Measurements from ENCODE around the gene ABI3BP.
"Not testable (repeated sequence)": the region's sequence is repeated elsewhere in the genome, so short reads cannot be mapped to it uniquely, and the experiment has no call there.

The ABI3BP gene

DNA sequence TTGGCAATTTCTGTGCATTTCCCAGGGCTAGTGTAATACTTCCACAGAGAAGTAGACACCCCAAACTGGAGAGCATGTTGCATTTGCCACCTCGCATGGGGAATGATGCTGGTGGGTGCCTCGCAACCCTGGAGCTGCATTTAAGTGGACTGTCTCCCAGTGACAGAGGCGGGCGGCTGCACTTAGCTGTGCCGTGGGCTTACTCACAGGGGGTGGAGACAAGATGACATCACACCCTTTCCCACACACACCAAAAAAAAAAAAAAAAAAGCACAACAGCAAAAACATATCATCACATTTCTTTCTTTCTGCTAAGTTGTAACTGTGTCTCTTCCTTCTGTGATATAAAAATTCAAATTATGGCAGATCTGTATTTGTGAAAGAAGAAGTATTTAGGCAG, at the start of gene ABI3BP:
Gene ABI3BP (minus strand): TSS at position 113 of the 400 bp plus-strand sequence. CDS start 37 bp downstream, at position 76.
- FAIRE-seq (no peak), DNase-seq (ENCODE audit: insufficient read length, low spot score) (no peak)

DNA sequence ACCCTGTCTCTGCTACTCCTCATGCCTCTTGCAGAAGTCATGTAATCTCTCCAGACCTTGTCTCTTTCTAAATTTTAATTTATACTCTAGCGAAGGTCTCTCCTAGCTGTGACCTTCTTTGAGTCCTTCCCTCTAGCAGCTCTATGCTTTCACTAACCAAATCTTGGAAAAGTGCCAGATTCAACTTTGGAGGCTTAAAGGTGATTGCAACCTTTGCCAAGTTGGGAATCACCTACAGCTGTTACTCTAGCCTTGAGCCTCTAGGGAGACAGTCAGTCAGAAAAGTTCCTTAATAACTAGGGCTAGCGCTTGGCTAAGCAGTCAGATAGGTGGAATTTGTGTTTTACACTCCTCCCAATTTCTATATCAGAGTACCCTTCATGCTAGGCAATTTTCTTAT, 46.1 kb upstream of the ABI3BP start:
- no peak for DNase-seq (ENCODE audit: insufficient read length, low spot score)

GRCh38 chr3:101038880-101039279, 45.7 kb upstream of the ABI3BP start:
- DNase-seq (ENCODE audit: insufficient read length, low spot score) = no peak
- FAIRE-seq = no peak

More for the DNA sequence above, 46.1 kb upstream of the ABI3BP start:
- no peak for FAIRE-seq

- FAIRE-seq = no peak
- DNase-seq (ENCODE audit: insufficient read length, low spot score) = no peak
Measured at GRCh38 chr3:101038393-101038792, 45.2 kb upstream of the ABI3BP start.

- DNase-seq (ENCODE audit: insufficient read length, low spot score) (no peak), FAIRE-seq (no peak)
Measured at GRCh38 chr3:101037613-101038012, 44.4 kb upstream of the ABI3BP start.

DNA sequence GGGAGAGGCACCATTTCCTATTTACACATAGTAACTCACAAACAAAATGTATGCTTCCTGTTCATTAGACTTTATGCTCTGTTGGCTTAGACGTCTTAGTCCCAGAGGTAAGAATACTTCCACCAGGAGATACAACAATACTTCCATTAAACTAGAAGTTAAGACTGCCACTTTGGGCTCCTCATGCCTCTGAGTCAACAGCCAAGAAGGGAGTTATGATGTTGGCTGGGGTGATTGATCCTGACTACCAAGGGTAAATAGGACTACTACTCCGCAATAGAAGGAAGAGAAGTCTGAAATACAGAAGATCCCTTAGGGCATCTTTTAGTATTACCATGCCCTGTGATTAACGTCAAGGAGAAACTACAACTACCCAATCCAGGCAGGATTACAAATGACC, 43.5 kb upstream of the ABI3BP start:
- FAIRE-seq (no peak), DNase-seq (ENCODE audit: insufficient read length, low spot score) (no peak)

- DNase-seq (ENCODE audit: insufficient read length, low spot score) (no peak), FAIRE-seq (no peak)
Measured at GRCh38 chr3:101036213-101036618, 43.0 kb upstream of the ABI3BP start.

- FAIRE-seq = no peak
Measured at GRCh38 chr3:101027286-101027685, 34.1 kb upstream of the ABI3BP start.

GRCh38 chr3:101026881-101027280, 33.7 kb upstream of the ABI3BP start:
- FAIRE-seq (no peak), DNase-seq (ENCODE audit: insufficient read length, low spot score) (no peak)

More at GRCh38 chr3:101027286-101027685, 34.1 kb upstream of the ABI3BP start:
- DNase-seq (ENCODE audit: insufficient read length, low spot score) = no peak

- no peak for DNase-seq (ENCODE audit: insufficient read length, low spot score)
- no peak for FAIRE-seq
Measured at GRCh38 chr3:101026244-101026643, 33.0 kb upstream of the ABI3BP start.

DNA sequence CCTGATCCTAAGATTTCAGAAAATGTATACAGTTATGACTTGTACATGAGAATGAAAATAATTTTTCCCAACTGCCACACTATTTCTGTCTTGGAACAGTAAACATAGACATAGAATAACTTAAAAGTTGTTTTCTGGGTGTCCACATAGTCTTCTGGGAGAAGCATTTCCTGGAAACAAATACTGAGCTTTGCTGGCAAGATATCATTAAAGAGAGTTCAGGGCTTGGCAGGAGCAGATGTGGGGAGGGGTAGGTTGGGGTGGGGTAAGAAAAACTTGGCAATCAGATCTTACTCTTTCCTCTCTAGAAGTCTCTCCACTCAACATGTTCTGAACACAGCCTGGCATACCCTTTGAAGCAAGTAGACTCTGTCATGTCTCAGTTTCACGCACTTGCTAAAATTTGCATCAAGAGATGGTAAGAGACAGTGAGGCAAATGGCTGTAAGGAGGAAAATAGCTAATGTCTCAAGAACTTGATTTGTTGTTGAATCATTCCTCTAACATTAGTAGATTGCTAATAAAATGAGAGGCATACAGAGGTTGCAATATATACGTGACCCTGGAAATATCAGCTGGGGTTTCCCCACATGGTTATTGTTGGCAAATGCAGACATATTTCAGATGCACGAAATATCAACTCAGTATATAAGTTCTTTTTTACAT, 27.3 kb upstream of the ABI3BP start:
- DNase-seq (ENCODE audit: insufficient read length, low spot score) (no peak), FAIRE-seq (no peak)

DNA sequence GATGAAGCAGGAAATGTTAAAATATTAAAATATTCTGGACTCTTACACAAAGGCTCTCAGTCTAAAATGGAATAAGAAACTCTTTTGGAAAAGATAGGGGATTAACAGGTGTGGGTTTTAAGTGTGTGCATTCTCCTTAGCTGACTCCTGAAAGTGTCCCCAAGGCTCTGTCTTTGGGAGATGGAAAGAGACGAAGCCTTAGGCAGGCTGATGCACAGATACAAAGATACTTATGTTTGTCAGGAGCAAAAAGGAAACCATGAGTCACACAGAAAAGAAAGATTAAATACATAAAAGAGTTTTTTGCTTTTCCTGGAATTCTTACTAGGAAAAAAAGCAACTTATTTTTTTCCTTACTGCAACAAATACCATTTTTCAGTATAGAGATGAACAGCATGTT, 23.8 kb upstream of the ABI3BP start:
- no peak for DNase-seq (ENCODE audit: insufficient read length, low spot score)
- no peak for FAIRE-seq

DNA sequence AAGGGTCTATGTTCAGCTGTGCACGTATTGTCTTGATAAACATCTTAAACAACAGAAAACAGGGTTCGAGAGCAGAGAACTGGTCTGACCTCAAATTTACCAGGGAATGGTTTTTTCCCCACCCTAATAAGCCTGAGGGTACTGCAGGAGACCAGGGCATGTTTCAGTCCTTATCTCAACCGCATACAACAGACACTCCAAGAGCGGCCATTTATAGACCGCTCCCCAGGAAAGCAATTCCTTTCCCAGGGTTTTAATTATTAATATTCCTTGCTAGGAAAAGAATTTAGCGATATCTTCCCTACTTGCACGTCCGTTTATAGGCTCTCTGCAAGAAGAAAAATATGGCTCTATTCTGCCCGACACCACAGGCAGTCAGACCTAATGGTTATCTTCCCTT, 19.1 kb upstream of the ABI3BP start:
- DNase-seq (ENCODE audit: insufficient read length, low spot score); FAIRE-seq: not testable (repeated sequence)

DNA sequence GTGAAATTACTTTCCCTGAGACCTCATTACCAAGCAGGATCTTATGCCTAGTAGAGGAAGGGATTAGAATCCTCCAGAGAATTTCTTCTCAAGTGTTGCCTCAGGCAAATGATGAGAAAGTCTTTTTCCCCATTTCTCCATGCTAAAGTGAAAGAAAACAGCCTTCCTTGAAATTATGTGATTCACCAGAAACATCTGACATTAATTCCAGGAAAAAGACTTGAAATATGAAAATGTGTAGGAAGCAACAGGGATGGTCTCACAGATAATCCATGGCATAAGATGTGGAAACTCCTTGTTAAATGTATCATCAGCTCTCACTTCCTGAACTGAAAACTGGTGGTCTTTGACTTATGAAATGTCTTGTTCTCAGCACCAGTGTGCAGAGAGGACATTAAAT, 17.9 kb upstream of the ABI3BP start:
- FAIRE-seq = no peak

GRCh38 chr3:101010296-101010695, 17.1 kb upstream of the ABI3BP start:
- FAIRE-seq (no peak), DNase-seq (ENCODE audit: insufficient read length, low spot score) (no peak)

More for the DNA sequence above, 17.9 kb upstream of the ABI3BP start:
- no peak for DNase-seq (ENCODE audit: insufficient read length, low spot score)

- FAIRE-seq = no peak
- no peak for DNase-seq (ENCODE audit: insufficient read length, low spot score)
Measured at GRCh38 chr3:101009386-101009785, 16.2 kb upstream of the ABI3BP start.

DNA sequence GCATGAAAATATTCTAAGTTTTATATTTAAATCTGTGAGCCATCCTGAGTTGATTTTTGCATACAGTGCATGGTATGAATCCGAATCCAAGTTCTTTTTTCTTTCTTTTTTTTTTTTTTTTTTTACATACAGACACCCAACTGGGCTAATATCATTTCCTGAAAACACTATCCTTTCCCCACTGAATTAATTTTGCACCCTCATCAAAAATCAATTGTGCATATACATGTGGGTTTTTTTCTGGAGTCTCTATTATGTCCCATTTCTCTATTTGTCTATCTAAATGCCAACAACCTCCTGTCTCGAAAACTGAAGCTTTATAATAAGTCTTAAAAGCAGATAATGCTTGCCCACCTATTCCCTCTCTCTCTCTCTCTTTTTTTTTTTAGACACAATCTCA, 5.9 kb upstream of the ABI3BP start:
- FAIRE-seq (no peak), DNase-seq (ENCODE audit: insufficient read length, low spot score) (no peak)

GRCh38 chr3:100994809-100995208, 1.6 kb upstream of the ABI3BP start:
- DNase-seq (ENCODE audit: insufficient read length, low spot score) (no peak), FAIRE-seq (no peak)

GRCh38 chr3:100994187-100994586, 966 bp upstream of the ABI3BP start:
- DNase-seq (ENCODE audit: insufficient read length, low spot score) (no peak), FAIRE-seq (no peak)

DNA sequence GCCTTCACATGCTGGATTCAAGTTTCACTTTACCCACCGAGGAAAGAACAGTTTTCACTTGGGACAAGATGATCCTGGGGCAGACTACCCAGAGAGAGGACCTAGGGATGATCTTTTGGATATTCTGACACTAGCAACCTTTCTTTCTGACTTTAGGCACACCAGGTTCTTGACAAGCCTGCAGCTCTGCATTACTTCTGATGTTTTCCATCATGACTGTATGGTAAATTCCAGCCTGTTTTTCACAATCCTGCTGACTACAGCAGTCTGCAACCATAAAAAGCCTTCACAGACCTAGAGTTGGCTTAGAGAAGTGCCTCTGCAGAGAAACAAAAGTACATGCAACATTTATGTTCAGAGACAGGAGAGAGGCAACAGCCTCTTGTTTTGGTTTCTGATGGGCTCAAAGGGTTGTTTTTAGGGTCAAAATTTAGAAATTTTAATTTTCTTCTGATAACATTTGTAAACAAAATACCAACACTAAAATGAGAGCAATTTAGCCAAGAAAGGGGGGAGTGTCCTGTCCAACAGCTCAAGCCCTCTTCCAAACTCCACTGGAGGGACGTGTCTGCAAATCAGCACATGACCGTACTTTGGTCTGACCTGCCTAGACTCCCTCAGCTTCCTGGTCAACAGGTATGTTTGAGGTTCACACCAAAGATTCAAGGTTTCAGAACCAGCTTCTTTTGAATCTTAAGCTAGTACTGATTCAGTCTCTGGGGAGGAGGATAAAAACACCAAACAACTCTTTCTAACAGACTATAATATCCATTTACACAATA, 799 bp downstream of the ABI3BP start:
- DNase-seq (ENCODE audit: insufficient read length, low spot score) = no peak

GRCh38 chr3:100988080-100988479, 5.1 kb downstream of the ABI3BP start:
- DNase-seq (ENCODE audit: insufficient read length, low spot score) (no peak), FAIRE-seq (no peak)

More for the DNA sequence above, 799 bp downstream of the ABI3BP start:
- no peak for FAIRE-seq

GRCh38 chr3:100984308-100984707, 8.9 kb downstream of the ABI3BP start:
- FAIRE-seq (no peak), DNase-seq (ENCODE audit: insufficient read length, low spot score) (no peak)

All from GM19239 (cell line).